Mesenchymal stem cell (in vitro differentiated cells and primary cell): ENCODE results near the gene CEP112.

Experiments
- DNase-seq: peaks from one replicate; pipeline ENCODE4 v3.0.0-alpha.2; 2013
- H2AFZ ChIP-seq: one replicate; pipeline ENCODE4 v1.6.1; 2013; ENCODE audit warnings: low read depth, mild to moderate bottlenecking, control low read depth, inconsistent platforms, low read length, moderate library complexity
- H2AK5ac ChIP-seq: 2 replicates; pipeline ENCODE4 v1.6.1; 2013; ENCODE audit warnings: low read length, moderate library complexity, mild to moderate bottlenecking, inconsistent platforms; ENCODE audit not compliant: severe bottlenecking
- H2BK120ac ChIP-seq: one replicate; pipeline ENCODE4 v1.6.1; 2013; ENCODE audit warnings: low read depth, mild to moderate bottlenecking, inconsistent platforms, low read length, moderate library complexity
- H2BK12ac ChIP-seq, 2 experiments: one replicate each; pipeline ENCODE4 v1.6.1; 2013; ENCODE audit warnings: inconsistent platforms in 2 of 2, low read length in 2 of 2, mild to moderate bottlenecking in 2 of 2, moderate library complexity in 2 of 2, control low read depth in 1 of 2
- H2BK15ac ChIP-seq: one replicate; pipeline ENCODE4 v1.6.1; 2013; ENCODE audit warnings: mild to moderate bottlenecking, low read depth, inconsistent platforms; ENCODE audit not compliant: poor library complexity, severe bottlenecking
- H2BK5ac ChIP-seq: 2 replicates; pipeline ENCODE4 v1.6.1; 2013; ENCODE audit warnings: low read depth, mild to moderate bottlenecking, low read length, control low read depth, inconsistent platforms; ENCODE audit not compliant: poor library complexity, severe bottlenecking
- H3K14ac ChIP-seq, 2 experiments: one replicate each; pipeline ENCODE4 v1.6.1; 2013; ENCODE audit warnings: inconsistent platforms in 2 of 2, low read length in 2 of 2, control low read depth in 1 of 2, mild to moderate bottlenecking in 1 of 2, moderate library complexity in 1 of 2
- H3K18ac ChIP-seq, 2 experiments: one replicate each; pipeline ENCODE4 v1.6.1; 2013; ENCODE audit warnings: inconsistent platforms in 2 of 2, low read length in 2 of 2, control low read depth in 1 of 2, low read depth in 1 of 2, mild to moderate bottlenecking in 1 of 2
- H3K23ac ChIP-seq, 2 experiments: one replicate each; pipeline ENCODE4 v1.6.1; 2013; ENCODE audit warnings: inconsistent platforms in 2 of 2, low read length in 2 of 2, mild to moderate bottlenecking in 2 of 2, moderate library complexity in 2 of 2, control low read depth in 1 of 2
- H3K27ac ChIP-seq: 2 replicates; pipeline ENCODE4 v1.5.1; 2013; ENCODE audit warnings: mild to moderate bottlenecking, moderate library complexity, low read length, control low read depth, inconsistent platforms; ENCODE audit not compliant: poor library complexity, severe bottlenecking
- H3K27me3 ChIP-seq, 2 experiments: 2 replicates each; pipeline versions ENCODE4 v1.6.1 to v1.7.0; 2013; ENCODE audit warnings: low read length in 2 of 2, mild to moderate bottlenecking in 2 of 2, moderate library complexity in 2 of 2, control low read depth in 1 of 2, inconsistent platforms in 1 of 2; ENCODE audit not compliant: control insufficient read depth in 1 of 2, insufficient read depth in 1 of 2
- H3K36me3 ChIP-seq, 2 experiments: 2 replicates each; pipeline versions ENCODE4 v1.6.1 to v1.7.0; 2013; ENCODE audit warnings: low read length in 2 of 2, control low read depth in 1 of 2, inconsistent platforms in 1 of 2, low read depth in 1 of 2, mild to moderate bottlenecking in 1 of 2; ENCODE audit not compliant: insufficient read depth in 2 of 2, control insufficient read depth in 1 of 2
- H3K4ac ChIP-seq, 2 experiments: one replicate each; pipeline ENCODE4 v1.6.1; 2013; ENCODE audit warnings: inconsistent platforms in 2 of 2, low read length in 2 of 2, mild to moderate bottlenecking in 2 of 2, moderate library complexity in 2 of 2, control low read depth in 1 of 2, low read depth in 1 of 2
- H3K4me1 ChIP-seq: 2 replicates; pipeline ENCODE4 v1.6.1; 2013; ENCODE audit warnings: low read depth, low read length, control low read depth; ENCODE audit not compliant: control insufficient read depth, insufficient read depth
- H3K4me2 ChIP-seq: 2 replicates; pipeline ENCODE4 v1.6.1; 2013; ENCODE audit warnings: low read length, mild to moderate bottlenecking, inconsistent platforms; ENCODE audit not compliant: poor library complexity, severe bottlenecking
- H3K4me3 ChIP-seq, 2 experiments: 2 replicates each; pipeline versions ENCODE4 v1.5.1 to v1.7.0; 2013; ENCODE audit warnings: low read length in 2 of 2, mild to moderate bottlenecking in 2 of 2, control low read depth in 1 of 2, low read depth in 1 of 2; ENCODE audit not compliant: insufficient read depth in 1 of 2
- H3K79me1 ChIP-seq: replicated peaks from 2 replicates; pipeline ENCODE4 v1.6.1; 2013; ENCODE audit warnings: mild to moderate bottlenecking, control low read depth, low read length, inconsistent platforms; ENCODE audit not compliant: poor library complexity, severe bottlenecking
- H3K9ac ChIP-seq: 2 replicates; pipeline ENCODE4 v1.7.0; 2013; ENCODE audit warnings: mild to moderate bottlenecking, low read length, moderate library complexity
- H3K9me3 ChIP-seq: 2 replicates; pipeline ENCODE4 v1.7.0; 2013; ENCODE audit warnings: mild to moderate bottlenecking, low read length; ENCODE audit not compliant: control insufficient read depth
- H4K8ac ChIP-seq: one replicate; pipeline ENCODE4 v1.6.1; 2013; ENCODE audit warnings: inconsistent platforms, mild to moderate bottlenecking, low read length, moderate library complexity
- H4K91ac ChIP-seq: one replicate; pipeline ENCODE4 v1.6.1; 2013; ENCODE audit warnings: mild to moderate bottlenecking, low read length, inconsistent platforms
- WGBS: methylation state at CpG from one replicate; pipeline ENCODE4 v1.1.7; 2013; ENCODE audit warnings: mixed read lengths; 5-methylcytosine and 5-hydroxymethylcytosine counted together

CEP112 gene

DNA sequence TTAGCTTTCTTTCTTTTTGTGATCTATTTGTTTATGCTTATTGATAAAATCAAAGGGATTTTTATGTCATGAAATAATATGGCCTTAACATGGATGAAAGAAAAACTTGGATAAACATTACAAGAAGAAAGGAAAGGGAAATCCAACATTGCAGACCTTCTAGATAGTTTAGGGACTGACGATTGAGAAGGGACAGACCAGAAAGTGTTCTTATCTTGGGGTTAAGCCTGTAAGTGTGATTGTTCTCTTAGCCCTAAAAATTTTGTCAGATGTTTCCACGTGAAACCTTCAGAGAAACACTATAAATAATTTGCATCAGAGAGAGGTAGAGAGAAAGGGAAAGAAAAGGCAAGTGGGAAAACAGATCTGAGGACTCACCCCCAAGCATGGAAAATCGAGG is 473.3 kb downstream of the CEP112 start:
- Histone ChIP-seq H3K14ac (no peak overlapping the region), H3K9ac (no peak overlapping the region), H3K4me3 (no peak overlapping the region), H3K18ac (no peak overlapping the region), H2BK15ac (no peak overlapping the region), H2AFZ (no peak overlapping the region), H2BK12ac (no peak overlapping the region), H3K4me1 (no peaks in the 10 kb centered on the region), H3K4ac (no peak overlapping the region), H4K91ac (no peak overlapping the region), H3K27ac (no peak overlapping the region), H3K9me3 (no peaks in the 10 kb centered on the region), H2BK120ac (no peak overlapping the region), H3K27me3 (no peaks in the 10 kb centered on the region), H3K4me2 (no peak overlapping the region), H4K8ac (no peak overlapping the region), H2BK5ac (no peak overlapping the region), H3K79me1 (no peaks in the 10 kb centered on the region), H3K23ac (no peak overlapping the region), H2AK5ac (no peak overlapping the region), H3K36me3 (no peaks in the 10 kb centered on the region)
- WGBS = 89% methylated on average over 2 of the region's 3 CpGs
- DNase-seq = no peak

DNA sequence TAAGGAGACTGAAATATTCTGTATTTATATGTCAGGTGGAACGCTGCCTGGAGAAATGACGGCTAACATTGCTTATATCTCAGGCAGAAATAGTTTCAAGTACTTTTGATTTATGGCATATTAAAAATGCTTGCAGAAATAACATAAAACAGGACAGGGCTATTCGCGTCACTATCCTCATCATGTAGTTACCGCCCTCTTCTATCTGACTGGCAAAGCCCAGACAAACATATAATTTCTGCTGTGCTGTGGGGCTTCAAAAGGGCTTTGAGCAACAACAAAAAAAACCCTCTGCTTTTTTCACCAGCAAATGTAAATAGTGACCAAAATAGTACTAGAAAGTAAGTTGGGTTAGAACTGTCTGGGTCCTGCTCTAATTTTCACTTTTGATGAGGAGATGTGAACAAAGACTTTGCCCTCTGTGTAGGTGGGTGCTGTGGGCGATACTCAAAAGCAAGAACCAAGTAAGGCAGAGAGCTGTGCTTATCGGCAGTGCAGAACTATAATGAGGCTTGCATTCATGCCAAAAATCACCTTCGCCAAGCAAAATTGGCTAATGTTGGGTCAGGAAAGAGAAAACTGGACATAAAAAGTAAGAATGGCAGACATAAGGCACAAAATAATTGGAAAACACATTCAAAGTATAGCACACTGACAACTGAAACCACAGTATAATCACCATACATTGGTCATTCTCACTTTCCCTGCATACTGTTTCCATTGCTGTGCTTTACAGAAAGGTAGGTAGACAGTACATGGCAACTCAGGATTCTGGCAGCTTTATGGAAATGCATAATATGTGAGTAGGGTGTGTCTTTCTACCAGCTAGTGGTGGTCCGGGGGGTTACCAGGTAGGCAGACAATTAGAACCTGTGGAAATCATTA is 479.3 kb downstream of the CEP112 start:
- Histone ChIP-seq H3K9me3 (no peaks in the 10 kb centered on the region), H3K79me1 (no peaks in the 10 kb centered on the region), H3K4me3 (no peak overlapping the region), H3K9ac (no peak overlapping the region), H2AK5ac (no peak overlapping the region), H2BK5ac (no peak overlapping the region), H2BK120ac (no peak overlapping the region), H2BK15ac (no peak overlapping the region), H3K4ac (no peak overlapping the region), H3K4me2 (no peak overlapping the region), H3K27me3 (no peaks in the 10 kb centered on the region), H3K4me1 (no peaks in the 10 kb centered on the region), H3K27ac (no peak overlapping the region), H3K23ac (no peak overlapping the region), H4K8ac (no peak overlapping the region), H3K14ac (no peak overlapping the region), H3K18ac (no peak overlapping the region), H4K91ac (no peak overlapping the region), H3K36me3 (no peaks in the 10 kb centered on the region), H2AFZ (no peak overlapping the region), H2BK12ac (no peak overlapping the region)
- WGBS = 96% methylated on average over 6 of the region's 9 CpGs
- no peak for DNase-seq

GRCh38 chr17:65711671-65712276 is 480.2 kb downstream of the CEP112 start:
- H3K36me3 ChIP-seq = no peaks in the 10 kb centered on the region

GRCh38 chr17:65707780-65708179 is 484.2 kb downstream of the CEP112 start:
- no peaks in the 10 kb centered on the region for H3K9me3 ChIP-seq
- H3K27ac ChIP-seq = no peak overlapping the region
- H2AFZ ChIP-seq = no peak overlapping the region
- no peak overlapping the region for H3K4me2 ChIP-seq
- 80% methylated on average over 1 of the region's 2 CpGs for WGBS
- no peak overlapping the region for H2BK120ac ChIP-seq
- H2BK5ac ChIP-seq = no peak overlapping the region
- no peak overlapping the region for H3K14ac ChIP-seq
- H3K18ac ChIP-seq = no peak overlapping the region
- H3K27me3 ChIP-seq = no peaks in the 10 kb centered on the region
- H3K36me3 ChIP-seq = no peaks in the 10 kb centered on the region
- H3K4me1 ChIP-seq = no peaks in the 10 kb centered on the region
- H3K23ac ChIP-seq = no peak overlapping the region
- no peak overlapping the region for H2BK15ac ChIP-seq
- no peak overlapping the region for H3K9ac ChIP-seq
- H2AK5ac ChIP-seq = no peak overlapping the region
- no peak overlapping the region for H4K8ac ChIP-seq
- no peak overlapping the region for H2BK12ac ChIP-seq
- no peaks in the 10 kb centered on the region for H3K79me1 ChIP-seq
- H3K4me3 ChIP-seq = no peak overlapping the region
- DNase-seq = no peak
- H4K91ac ChIP-seq = no peak overlapping the region
- H3K4ac ChIP-seq = no peak overlapping the region

More at GRCh38 chr17:65711671-65712276, 480.2 kb downstream of the CEP112 start:
- Histone ChIP-seq H3K9ac (no peak overlapping the region), H3K4me1 (no peaks in the 10 kb centered on the region), H3K4ac (no peak overlapping the region), H3K27me3 (no peaks in the 10 kb centered on the region), H3K4me2 (no peak overlapping the region), H2BK15ac (no peak overlapping the region), H2AK5ac (no peak overlapping the region), H4K8ac (no peak overlapping the region), H3K4me3 (no peak overlapping the region), H3K18ac (no peak overlapping the region), H2AFZ (no peak overlapping the region), H3K9me3 (no peaks in the 10 kb centered on the region), H3K14ac (no peak overlapping the region), H3K79me1 (no peaks in the 10 kb centered on the region), H3K27ac (no peak overlapping the region), H2BK5ac (no peak overlapping the region), H2BK120ac (no peak overlapping the region), H2BK12ac (no peak overlapping the region), H4K91ac (no peak overlapping the region), H3K23ac (no peak overlapping the region)
- WGBS = 83% methylated on average over 7 of the region's 8 CpGs
- DNase-seq = no peak
